PC-3 (cell line): Measurements from ENCODE around the gene TEX2.

Experiments used
- EZH2 ChIP-seq: fragments of 300-600 bp; sonication (generic); IDR thresholded peaks from one replicate; pipeline ENCODE4 v1.6.1; 2017; ENCODE audit warnings: antibody characterized with exemption, mild to moderate bottlenecking, low read length; ENCODE audit not compliant: unreplicated experiment
- EZH2phosphoT487 ChIP-seq: fragments of 300-600 bp; sonication (generic); IDR thresholded peaks from 2 replicates; pipeline ENCODE4 v1.6.1; 2018; ENCODE audit warnings: mild to moderate bottlenecking, antibody characterized with exemption, low read length, borderline replicate concordance
- TF ChIP-seq, protein P1 (sequence below): fragments of 300-600 bp; sonication (generic); conservative IDR thresholded peaks from 2 replicates; pipeline ENCODE4 v1.5.1; 2017; ENCODE audit warnings: antibody characterized with exemption, low read depth, mild to moderate bottlenecking, low read length

DNA sequence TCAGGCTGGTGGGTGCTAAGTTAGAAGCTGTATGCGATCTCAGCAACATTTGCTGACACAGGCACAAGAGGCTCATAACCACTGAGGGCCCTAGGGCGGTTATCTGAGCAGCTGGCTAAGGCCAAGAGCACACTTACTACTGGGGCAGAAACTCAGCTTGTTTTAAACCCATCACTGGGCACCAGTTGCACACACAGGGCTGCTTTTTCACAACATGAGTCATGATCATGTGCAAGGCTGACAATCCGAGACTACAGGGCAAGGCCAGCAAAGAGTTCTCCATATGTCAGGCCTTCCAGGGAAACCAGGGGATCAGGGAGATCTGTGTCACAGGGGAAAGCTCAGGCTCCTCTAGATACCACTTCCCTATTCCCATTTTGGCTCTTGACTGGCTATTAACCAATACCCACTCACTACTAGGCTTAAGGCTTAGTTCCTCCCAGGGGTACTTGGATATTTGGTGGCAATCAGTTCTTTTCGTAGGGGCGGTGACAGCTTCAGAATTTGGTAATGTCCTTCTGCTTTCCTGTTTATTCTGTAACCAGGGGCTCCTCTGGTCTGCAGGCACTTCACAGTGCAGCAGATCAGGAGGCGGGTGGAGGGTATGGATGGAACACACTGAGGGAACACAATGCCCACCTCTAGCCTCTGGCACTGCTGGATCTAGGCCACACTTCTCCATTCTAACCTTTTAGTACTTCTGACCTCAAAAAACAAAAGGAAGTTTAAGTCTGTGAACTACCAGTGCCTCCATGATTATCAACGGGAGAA lies 88.2 kb downstream of the TEX2 start:
- TF ChIP-seq, protein P1, sequence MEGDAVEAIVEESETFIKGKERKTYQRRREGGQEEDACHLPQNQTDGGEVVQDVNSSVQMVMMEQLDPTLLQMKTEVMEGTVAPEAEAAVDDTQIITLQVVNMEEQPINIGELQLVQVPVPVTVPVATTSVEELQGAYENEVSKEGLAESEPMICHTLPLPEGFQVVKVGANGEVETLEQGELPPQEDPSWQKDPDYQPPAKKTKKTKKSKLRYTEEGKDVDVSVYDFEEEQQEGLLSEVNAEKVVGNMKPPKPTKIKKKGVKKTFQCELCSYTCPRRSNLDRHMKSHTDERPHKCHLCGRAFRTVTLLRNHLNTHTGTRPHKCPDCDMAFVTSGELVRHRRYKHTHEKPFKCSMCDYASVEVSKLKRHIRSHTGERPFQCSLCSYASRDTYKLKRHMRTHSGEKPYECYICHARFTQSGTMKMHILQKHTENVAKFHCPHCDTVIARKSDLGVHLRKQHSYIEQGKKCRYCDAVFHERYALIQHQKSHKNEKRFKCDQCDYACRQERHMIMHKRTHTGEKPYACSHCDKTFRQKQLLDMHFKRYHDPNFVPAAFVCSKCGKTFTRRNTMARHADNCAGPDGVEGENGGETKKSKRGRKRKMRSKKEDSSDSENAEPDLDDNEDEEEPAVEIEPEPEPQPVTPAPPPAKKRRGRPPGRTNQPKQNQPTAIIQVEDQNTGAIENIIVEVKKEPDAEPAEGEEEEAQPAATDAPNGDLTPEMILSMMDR = no peak
- TF ChIP-seq EZH2 = no peak
- no peak for TF ChIP-seq EZH2phosphoT487
